Stimulated activated CD4-positive, alpha-beta T cell treated with anti-CD3 and anti-CD28 coated beads, Interleukin-1b, Interleukin-23, amount 100 ng/mL, for 48 hours (primary cell): ENCODE results near the gene ZBTB7C.

Source experiments
- DNase-seq: peaks from one replicate; pipeline ENCODE4 v3.0.0-alpha.2; 2020

Gene ZBTB7C

DNA sequence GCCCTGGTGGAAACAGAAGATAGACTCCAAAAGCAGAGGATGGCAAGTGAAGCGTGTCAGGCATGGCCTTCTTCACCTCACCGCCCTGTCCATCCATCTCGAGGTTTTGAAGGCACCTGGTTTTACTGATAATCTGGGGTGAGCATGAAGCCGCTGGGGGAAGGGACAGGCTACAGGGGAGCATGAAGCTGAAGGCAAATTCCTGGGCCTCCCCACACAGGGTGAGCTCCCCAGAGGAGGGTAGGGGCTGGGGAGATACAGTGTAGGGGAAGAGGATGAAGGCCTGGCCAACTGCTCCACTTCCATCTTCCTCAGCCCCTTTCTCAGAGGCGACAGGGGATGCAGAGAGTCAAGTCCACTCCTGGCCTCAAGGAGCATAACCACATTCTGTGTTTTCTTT, 250.5 kb downstream of the ZBTB7C start:
- DNase-seq, result no peak

DNA sequence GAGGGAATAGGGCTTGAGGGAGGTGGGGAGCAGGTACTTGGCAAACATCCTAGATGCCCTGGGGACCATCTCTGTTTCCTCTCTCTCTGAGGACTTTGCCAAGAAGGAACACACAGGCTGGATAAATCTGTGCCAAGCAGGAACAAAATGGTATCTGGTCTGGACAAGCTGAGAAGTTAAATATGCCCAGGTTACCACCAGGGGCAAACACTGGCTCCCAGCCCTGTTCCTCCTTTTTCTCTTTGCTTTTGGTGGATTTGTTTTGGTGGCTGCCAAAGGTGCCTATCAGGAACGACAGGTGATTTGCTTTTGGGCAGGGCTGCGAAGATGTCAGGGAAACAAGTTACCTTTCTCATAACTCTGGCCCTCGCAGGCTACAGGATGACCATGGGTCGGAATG, 251.2 kb downstream of the ZBTB7C start:
- no peak for DNase-seq

DNA sequence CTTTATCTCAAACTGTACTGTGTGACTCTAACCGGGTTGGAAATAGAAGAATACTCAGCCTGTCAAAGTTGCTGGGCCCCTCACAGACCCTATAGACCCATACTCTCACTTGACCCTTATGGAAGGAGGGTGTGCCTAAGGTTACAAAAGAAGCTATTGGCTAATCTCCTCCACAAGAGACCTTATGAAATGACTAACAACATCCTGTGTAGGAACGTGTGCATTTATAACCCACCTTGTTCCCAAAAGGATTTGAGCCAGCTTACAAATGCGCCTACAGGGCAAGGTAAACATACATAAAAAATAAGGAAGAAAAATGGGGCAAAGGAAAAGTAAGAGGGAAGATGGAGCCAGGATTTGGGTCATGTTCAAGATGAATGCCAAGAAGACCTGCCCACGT, 253.3 kb downstream of the ZBTB7C start:
- DNase-seq, result no peak

DNA sequence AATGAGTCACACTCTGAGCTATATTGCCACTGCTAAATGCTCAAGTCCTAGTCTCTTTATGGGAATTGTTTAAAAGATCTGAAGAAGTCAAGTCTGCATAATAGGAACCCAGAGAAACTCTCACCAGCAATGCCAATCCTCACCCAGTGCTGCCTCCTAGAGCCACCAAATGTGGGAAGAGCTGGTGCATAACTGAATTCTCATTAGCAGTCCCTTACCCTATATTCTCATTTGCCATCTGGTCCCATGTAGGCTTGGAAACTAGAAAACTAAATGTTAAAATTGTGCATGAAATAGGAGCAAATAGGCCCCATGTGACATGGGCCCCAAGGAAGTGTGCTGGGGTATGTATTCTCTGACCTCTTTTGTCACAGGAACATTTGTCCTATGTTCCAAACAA, 254.4 kb downstream of the ZBTB7C start:
- no peak for DNase-seq

DNA sequence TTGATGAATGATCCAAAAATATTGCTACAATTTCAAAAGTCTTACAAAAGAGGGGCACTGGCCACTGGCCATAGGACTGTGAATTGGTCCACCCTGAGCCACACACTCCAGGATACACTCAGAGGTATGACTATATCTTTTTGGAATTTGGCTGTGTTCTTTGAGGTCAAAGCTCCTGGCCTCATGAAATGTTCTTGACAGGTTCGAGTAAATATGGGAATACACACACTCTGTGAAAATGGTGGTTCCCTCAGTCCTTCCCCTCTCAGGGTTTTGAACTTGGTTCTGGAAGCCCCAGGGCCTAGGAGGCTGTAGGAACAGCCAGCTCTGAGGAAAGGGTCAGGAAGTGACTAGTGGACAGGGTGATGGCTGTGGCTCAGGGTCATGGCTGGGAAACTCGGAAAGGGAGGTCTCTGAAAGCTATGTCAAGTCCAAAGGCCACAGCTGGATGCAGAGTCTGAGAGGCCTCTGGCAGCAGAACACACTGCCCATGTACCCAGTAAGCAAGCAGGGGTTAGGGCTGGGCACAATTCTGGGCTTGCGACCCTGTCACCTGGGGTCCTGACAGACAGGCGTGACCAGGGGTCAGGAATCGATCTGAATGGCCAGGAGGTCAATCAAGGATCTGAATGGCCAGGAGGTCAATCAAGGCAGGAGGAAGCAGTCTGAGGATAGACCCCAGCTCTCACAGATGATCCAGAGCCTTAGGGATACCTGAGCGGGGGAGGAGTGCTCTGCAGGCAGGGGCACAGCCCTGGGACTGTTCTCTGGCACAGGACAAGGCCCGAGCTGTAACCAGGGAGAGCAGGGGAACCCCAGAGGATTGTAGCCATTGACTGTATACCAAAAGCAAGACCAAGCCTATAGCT, 255.3 kb downstream of the ZBTB7C start:
- no peak for DNase-seq

DNA sequence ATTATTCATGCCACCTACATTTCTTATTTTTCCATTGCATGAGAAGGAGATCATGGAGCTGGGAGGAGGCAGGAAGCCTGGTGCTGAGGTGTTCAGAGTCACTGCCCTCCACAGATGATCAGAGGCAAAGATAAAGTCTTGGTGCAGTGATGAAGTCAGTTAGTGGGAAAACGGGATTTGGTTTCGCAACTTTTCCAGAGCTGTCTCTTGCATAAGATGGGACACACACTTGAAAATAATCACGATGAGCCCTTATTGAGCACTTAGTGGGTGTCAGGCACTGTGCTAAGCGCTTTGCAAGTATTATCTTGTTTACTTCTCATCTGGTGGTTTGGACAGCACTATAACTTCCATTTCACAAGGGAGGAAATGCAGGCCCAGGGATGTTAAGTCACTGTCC, 256.6 kb downstream of the ZBTB7C start:
- no peak for DNase-seq

DNA sequence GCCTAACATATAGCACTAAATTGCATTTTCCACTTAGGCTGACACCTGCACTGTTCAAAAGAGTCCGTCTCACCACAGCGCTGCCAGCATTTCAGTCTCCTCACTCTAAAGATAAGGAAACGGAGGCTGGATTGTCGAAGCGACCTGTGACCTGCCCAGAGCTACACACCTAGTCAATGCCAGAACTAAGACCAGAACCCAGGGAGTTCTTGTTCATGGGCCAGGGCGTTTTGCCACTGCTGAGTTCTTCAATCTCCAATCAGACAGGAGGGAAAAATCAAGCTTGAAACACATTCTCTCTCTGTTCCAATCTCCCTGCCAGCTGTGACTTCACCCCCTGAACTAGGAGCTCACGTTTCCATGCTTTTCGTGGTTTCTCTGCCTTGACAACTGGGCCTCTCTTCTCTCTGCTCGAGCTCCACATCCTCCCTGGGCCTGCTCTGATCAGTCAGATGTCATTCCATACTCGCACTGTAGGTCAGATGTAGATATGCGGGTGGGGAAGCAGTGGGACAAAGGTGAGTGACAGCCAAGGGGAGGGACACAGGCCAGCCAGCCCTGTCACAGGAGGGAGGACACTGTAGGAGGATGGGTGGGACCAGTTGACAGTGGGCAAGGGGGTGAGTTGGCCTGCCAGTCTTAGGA, 257.6 kb downstream of the ZBTB7C start:
- no peak for DNase-seq

DNA sequence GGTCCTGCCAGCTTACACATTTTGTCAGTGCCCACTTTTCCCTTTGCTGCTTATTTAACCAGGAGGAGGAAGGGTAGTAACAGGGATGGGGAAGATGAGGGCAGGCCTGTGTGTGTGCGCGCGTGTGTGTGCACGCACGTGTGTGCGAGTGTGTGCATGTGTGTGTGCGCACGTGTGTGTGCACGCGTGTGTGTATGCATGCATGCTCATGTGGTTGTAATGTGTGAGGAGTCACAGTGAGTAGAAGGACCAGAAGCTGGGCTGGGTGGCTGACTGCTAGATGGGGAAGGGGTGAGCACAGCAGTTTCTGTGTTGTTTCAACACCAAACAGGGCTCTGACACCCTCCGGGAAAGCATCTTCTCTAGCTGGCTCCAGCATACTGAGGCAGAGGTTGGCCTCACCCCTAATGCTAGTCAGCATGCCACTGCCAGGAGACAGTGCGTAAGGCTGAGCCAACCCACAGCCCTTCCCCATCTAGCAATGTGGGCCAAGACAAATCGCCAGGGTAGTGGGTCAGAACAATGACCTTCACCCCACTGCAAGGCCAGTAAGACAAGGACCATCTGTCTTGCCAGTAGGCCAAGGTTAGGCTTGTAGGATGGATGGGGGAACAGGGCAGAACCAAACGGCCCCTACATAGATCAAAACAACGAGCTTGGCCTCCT, 260.0 kb downstream of the ZBTB7C start:
- DNase-seq, result no peak

DNA sequence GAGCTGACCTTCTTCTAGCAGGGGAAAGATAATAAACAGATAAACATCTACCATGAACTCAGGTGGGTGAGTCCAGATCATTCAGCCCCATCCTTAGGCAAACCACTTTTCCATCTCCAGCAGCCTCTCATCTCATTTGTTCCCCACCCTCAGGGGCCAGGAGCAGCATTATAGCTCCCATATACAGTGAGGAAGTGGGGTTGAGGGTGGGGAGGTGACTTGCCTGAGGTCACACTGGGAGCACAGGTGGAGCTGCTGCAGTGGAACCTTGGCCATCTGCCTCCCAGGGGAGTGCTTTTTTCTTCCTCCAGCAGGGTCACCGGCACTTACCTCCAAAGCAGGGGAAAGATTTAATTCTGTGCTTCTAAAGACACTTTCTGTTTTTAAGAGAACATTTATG, 266.2 kb downstream of the ZBTB7C start:
- DNase-seq, result no peak

DNA sequence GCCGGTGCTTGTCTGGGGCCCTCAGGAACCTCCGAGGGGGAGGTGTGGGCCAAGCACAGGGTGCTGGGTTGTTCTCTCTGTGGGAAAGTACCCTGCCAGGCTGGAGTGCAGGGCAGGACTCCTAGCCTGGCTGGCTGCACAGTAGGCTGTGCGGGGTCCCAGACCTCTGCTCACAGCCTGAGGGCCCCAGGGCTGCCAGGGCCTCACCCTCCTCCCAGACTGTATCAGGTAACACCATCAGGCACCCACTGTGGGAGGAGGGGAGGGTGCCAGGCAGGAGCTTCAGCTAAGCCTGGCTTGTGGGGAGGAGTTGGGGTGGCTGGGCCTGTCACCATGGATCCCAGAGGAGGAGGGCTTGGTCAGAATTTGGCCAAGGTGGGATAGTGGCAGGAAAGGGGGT, 266.8 kb downstream of the ZBTB7C start:
- no peak for DNase-seq

DNA sequence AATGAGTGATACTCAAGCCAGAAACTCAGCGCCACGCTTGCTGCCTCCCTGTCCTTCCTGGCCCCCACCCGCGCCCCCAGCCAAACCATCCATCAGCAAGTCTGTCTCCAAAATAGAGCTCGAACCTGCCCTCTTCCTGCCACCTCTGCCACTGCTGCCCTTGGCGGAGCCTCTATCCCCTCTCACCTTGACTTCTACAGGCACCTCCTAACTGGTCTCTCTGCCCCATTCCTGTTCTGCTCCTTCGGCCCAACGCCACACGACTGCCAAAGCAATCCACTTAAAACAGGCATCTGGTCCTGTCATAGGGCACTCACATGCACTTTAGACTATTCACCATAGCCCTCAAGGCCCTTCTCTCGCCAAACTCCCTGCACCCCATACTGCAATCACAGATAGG, 268.5 kb downstream of the ZBTB7C start:
- no peak for DNase-seq

DNA sequence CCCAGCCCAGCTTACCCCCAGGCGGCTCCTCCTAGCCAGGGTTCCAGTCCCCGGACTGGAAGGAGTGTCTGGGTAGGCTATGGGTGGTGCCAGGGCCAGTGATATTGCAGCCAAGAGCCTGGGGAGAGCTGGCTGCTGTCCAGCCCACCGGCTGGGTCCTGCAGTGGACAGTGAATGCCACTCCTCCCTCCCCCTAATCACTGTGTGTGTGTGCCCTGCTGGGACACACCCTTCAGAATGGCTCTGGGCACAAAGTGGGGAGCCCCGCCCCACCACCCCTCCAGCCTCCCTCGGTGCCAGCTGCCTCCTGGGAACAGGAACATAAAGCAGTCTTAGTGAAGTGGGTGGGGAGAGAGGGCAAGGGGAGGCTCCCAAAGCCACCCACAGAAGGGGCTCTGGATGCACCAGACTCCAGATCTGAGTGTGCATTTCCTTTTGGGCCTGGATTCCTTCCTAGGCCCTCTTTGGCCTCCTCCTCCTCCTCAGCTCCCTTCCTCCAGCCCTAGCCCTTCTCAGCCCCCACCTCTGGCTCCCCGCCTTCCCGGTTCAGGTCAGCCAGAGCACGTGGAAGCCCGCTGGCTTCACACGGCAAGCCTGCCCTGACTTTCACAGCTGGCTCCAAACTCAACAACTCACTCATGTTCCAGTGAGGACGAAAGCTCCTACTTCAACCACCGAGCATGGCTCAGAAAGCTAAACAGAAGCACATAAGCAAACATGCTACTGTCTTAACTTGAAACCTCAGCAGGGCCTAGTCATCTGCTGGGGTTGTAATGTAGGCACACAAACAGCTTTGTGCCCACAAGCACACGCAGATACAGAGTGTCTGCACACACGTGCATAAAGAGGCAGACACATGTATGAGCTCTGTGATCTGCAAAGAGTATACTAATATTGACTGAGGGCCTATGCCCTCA, 269.5 kb downstream of the ZBTB7C start:
- DNase-seq, result no peak

DNA sequence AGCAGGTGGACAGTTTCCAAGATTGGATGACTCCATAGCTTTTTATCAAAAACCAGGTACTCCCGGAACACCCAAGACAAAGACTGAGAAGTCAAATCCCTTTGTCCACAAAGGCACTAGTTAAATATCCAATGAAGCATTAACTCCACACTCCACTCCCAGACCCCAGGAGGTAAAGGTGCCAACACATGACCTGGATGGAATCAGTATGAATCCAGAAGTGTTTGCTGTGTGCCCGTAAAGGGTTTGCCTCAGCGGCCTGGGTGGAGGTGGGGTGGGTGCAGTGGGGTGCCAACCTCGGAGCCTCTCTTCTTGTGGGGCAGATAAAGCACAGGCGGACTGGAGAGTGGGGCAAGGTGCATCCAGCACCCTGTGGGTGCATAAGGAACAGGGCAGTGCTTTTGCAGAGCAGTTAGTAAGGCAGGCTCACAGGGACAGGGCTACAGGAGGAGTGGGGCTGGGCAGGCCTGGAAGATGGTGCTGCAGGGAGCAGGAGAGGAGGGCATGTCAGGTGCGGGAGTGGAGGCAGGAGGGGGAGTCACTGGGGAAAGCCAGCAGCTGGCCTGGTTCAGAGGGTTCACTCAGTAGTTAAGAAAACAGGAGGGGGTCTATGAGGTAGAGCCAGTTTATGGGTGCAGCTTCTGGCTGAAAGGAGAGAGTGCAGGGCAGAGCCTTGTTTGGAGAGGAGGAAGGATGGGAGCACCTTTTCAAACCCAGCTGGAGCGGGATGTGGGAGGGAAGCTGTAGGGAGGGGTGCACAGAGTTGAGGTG, 270.3 kb downstream of the ZBTB7C start:
- no peak for DNase-seq

DNA sequence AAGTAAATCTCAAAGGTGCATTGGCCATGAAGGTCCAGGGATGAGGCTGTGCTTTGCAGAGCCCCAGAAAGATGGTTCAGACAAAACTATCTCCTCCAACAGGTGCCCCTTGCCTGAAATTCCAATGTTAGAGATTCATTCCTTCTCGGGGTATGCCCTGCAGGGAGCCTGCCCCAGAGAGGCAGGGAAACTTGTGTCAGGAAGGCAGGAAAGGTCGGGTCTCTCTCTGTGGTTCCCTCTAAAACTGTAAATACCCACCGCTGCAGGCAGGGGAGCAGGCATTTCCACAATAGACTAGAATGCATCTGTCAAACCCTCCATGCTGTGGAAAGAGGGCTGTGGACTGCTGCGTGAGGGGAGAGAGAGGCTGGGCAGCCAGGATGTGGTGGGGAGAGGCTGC, 271.0 kb downstream of the ZBTB7C start:
- no peak for DNase-seq

DNA sequence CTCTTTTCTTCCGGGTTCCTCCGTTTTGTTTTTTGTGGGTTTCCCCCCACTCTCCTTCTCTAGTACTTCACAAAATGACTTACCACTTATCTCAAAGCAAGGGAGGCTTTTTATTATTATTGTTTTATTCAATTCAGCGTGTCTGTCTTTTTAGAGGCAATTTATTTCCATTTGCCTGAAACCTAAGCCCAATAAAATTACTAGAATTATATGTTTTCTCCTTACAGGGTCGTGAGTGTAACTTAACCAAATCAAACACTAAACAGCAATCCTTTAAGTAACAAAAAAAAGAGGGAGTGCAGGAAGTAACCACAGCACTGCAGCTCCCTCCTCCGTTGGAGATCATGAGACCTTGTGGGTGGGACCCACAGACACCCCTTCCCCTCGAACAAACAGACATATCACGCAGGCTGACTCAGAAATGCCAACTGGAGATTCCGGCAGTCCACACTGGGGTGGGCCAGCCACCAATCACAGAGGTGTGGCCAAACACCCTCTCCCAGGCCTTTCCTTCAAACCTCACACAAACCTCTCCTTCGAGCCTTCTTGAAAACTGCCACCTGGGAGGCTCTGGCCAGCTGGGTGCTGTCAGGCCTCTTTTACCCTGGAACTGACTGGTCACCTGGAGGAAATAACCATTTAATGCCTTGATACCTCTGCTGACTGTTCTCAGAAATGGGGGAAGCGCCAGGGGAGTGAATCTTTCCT, 271.7 kb downstream of the ZBTB7C start:
- no peak for DNase-seq

DNA sequence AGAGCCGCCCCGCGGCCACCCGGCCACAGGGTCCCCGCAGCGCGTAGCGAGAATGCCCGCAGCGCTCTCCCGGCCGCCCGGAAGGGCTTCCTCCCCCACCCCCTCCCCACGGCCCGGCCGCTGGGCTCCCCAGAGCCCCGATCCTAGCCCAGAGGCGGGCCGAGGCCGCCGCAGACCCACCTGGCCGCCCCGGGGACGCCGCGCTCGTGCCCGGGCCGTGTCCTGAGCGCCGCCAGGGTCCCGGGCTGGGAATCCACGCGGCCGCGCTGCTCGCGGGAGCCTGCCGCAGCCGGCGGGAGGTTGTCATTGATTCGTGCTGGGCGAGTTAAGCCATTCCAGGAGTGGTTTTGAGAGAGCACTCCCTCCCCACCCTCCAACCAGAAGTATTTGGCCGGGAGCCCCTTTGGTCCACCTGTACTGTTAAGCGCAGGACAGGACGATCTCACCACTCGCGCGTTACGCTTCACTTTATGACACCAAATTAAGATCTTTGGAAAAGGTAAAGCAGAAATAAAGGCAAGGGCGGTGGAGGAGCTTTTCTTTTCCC, 272.3 kb downstream of the ZBTB7C start:
- no peak for DNase-seq

DNA sequence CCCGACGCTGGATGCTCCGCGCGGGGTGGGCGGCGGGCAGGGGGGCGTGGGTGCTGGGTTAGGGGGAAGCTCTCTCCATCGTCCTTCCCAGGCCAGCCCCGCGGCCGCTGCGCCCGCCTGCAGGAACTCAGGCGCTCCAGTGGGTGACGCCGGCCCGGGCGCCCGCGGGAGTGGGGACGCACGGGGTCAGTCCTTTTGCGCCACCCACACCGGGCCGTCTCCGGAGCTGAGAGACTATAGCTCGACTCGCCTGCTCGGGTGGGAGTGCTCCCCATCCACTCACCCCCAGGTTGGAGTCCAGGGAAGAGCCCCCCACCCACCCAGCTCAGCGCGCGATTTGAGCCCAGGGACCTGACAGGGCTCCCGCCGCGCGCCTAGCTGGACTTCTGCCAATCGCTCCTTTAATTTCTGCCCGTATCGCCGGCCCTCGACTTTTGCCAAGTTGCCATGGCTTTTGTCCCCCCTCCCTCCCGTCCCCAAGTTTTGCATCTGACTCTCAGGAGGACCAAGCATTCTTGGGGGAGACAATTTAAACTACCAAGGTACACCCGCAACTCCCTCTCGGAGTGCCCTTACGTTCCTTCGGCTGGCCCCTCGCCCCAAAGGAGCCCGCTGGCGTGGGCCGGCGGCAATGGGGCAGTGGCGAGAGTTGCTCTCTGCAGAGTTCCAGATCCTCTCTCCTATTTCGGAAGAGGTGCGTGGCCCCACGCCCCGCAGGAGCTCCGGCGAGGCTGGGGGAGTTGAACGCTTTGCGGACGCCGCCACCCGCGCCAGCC, 272.9 kb downstream of the ZBTB7C start:
- DNase-seq, result no peak

DNA sequence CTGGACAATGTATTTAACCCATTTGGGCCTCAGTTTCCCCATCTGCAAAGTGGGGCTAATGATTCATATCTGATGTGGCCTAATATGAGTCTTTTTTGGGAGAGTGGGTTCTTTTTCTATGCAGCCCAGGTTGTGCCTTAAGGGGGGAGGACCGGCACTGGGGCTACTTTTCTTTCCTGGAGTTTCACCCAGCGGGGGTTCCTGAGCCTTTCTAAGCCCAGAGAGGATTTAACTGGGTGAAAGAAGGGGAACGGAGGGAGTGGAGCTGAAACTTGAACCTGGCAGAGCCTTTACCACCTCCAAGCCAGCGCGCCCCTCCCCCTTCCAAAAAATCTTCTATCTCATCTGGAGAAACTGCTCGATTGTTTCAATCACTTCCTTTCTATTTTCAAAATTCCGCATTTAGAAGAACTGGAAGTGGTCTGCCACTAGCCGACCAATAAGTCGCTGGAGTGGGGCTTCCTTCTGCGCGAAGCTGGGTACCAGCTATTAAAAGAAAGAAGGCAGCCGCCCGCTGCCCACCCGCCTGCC, 273.7 kb downstream of the ZBTB7C start:
- DNase-seq, result no peak

DNA sequence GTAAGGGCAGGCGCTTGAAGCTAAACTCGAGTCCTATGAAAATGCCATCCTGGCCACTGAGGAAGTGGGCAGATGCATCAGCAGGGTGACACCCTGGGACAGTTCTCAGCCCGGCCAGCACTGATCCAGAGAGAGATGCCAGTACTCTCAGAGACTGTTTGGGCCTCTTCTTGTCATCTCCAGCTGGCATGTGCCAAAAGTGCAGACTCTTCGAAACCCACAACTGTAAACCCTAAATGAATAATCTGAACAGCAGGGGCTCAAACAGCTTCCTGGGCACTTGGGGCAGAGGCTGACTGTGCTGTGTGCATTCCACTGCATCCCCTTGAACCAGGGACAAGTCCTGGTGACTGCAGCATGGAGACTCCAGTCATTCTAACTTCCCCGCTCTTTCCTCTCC, 274.6 kb downstream of the ZBTB7C start:
- no peak for DNase-seq

DNA sequence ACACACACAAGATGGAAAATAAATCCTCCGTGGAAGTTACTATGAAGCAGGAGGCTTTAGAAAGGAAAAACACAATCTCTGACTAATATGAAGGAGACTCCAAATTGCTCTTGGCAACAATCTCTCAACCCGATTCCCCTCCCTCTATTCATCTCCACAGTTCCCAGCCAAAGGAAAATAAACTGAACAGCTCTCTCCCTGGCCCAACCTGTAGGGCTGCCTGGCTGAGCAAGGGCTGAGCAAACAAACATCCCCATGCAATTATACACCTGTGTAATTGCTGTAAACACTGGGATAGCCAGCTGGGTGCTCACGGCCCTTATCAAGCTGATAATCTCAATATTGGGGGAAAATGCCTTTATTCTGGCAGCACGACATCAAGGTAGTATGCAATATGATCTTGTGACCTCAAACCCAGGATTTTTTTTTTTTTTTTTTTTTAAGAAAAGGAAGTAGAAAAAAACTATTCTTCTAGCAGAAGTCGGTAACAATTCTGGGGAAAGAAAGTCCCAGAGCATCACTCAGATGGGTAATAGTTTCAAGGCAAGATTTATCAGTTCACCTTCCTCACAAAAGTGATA, 275.4 kb downstream of the ZBTB7C start:
- no peak for DNase-seq
